B cell (primary cell): ENCODE results near the gene KCNH5. TPM values are rescaled to one million over a fixed set of nuclear protein-coding genes. Genes with fewer than 3 reads are reported as not detected.

Experiments
- ATAC-seq: fragments of 200-7000 bp; cut with Tn5 transposase; one replicate; pipeline ENCODE4 v1.10.0; 2021; ENCODE audit warnings: low read depth, mild to moderate bottlenecking, moderate number of reproducible peaks, moderate library complexity
- CTCF ChIA-PET: fragments of 350-600 bp; sonication (Branson Sonifier 250); formaldehyde crosslinking; loops from one replicate; lab custom pipeline; 2021; ENCODE audit warnings: antibody characterized with exemption, inconsistent platforms; lab: Charles Lee
- POLR2A ChIA-PET: fragments of 350-600 bp; sonication (Branson Sonifier 250); formaldehyde crosslinking; loops from one replicate; lab custom pipeline; 2021; ENCODE audit warnings: antibody characterized with exemption; lab: Charles Lee
- DNase-seq: peaks from one replicate; pipeline ENCODE4 v3.0.0; 2013
- H2AFZ ChIP-seq: 2 replicates; pipeline ENCODE4 v1.6.1; 2012; ENCODE audit warnings: mild to moderate bottlenecking, low read depth, low read length; ENCODE audit not compliant: insufficient read depth, poor library complexity, severe bottlenecking
- H3K27ac ChIP-seq, 2 donors: 1 replicate in 1 of 2; 2 replicates in 1 of 2; pipeline ENCODE4 v1.5.1; 2012 to 2013; ENCODE audit warnings: low read length in 2 of 2, mild to moderate bottlenecking in 2 of 2, moderate library complexity in 1 of 2
- H3K27me3 ChIP-seq, 4 experiments: fragments of 200-600 bp in 1 of 4; sonication (generic) in 1 of 4; replicated peaks in 1 of 4; 1 replicate in 2 of 4; 2 replicates in 2 of 4; pipeline versions ENCODE4 v1.6.1 to v1.7.0; 2013 to 2016; ENCODE audit warnings: low read length in 3 of 4, mild to moderate bottlenecking in 2 of 4, mixed read lengths in 1 of 4, moderate library complexity in 1 of 4; ENCODE audit not compliant: insufficient read depth in 4 of 4, control insufficient read depth in 3 of 4; ENCODE audit errors: control extremely low read depth in 1 of 4
- H3K36me3 ChIP-seq, 2 experiments: replicated peaks in 1 of 2; 1 replicate in 1 of 2; 2 replicates in 1 of 2; pipeline versions ENCODE4 v1.6.1 to v1.7.1; 2013; ENCODE audit warnings: low read length in 1 of 2; ENCODE audit not compliant: insufficient read depth in 2 of 2, control insufficient read depth in 1 of 2; ENCODE audit errors: control extremely low read depth in 1 of 2, extremely low read depth in 1 of 2
- H3K4me1 ChIP-seq, 2 donors: fragments of 200-600 bp in 1 of 2; sonication (generic) in 1 of 2; 1 replicate in 1 of 2; 2 replicates in 1 of 2; pipeline versions ENCODE4 v1.5.1 to v1.6.1; 2013 to 2017; ENCODE audit warnings: low read length in 2 of 2; ENCODE audit not compliant: control insufficient read depth in 2 of 2, insufficient read depth in 2 of 2
- H3K4me2 ChIP-seq: replicated peaks from 2 replicates; pipeline ENCODE3; 2012; ENCODE audit warnings: mild to moderate bottlenecking, low read depth, low read length; ENCODE audit not compliant: poor library complexity, severe bottlenecking
- H3K4me3 ChIP-seq, 5 experiments: fragments of 200-600 bp in 1 of 5; sonication (generic) in 1 of 5; 1 replicate in 3 of 5; 2 replicates in 2 of 5; pipeline versions ENCODE4 v1.5.1 to v1.7.0; 2011 to 2016; ENCODE audit warnings: low read length in 4 of 5, mild to moderate bottlenecking in 4 of 5, low read depth in 2 of 5, control low read depth in 1 of 5, moderate library complexity in 1 of 5; ENCODE audit not compliant: insufficient read depth in 1 of 5; ENCODE audit errors: control extremely low read depth in 1 of 5, extremely low read depth in 1 of 5
- H3K79me2 ChIP-seq: fragments of 200-600 bp; sonication (generic); one replicate; pipeline ENCODE4 v1.6.0; 2016; ENCODE audit warnings: low read length; ENCODE audit not compliant: control insufficient read depth, insufficient read depth
- H3K9ac ChIP-seq: fragments of 200-600 bp; sonication (generic); 2 replicates; pipeline ENCODE4 v1.6.1; 2017; ENCODE audit warnings: mild to moderate bottlenecking, low read length, moderate library complexity
- H3K9me3 ChIP-seq, 3 donors: one replicate each; pipeline versions ENCODE4 v1.6.1 to v1.7.1; 2013; ENCODE audit warnings: low read length in 2 of 3; ENCODE audit not compliant: control insufficient read depth in 2 of 3, insufficient read depth in 1 of 3; ENCODE audit errors: control extremely low read depth in 1 of 3
- H4K20me1 ChIP-seq: 2 replicates; pipeline ENCODE4 v1.6.0; 2012; ENCODE audit warnings: mild to moderate bottlenecking, low read length; ENCODE audit not compliant: insufficient read depth, control insufficient read depth, poor library complexity, severe bottlenecking
- H3K27ac Mint-ChIP-seq: one replicate; pipeline ENCODE4 v1.8.0; 2021; ENCODE audit warnings: mixed read lengths
- H3K27me3 Mint-ChIP-seq: one replicate; pipeline ENCODE4 v1.8.0; 2021; ENCODE audit warnings: mixed read lengths
- H3K4me1 Mint-ChIP-seq: one replicate; pipeline ENCODE4 v1.8.0; 2021; ENCODE audit warnings: mixed read lengths
- H3K4me3 Mint-ChIP-seq: one replicate; pipeline ENCODE4 v1.8.0; 2021; ENCODE audit warnings: mixed read lengths
- H3K9me3 Mint-ChIP-seq: one replicate; pipeline ENCODE4 v1.8.0; 2022; ENCODE audit warnings: mixed read lengths; ENCODE audit not compliant: insufficient read depth
- CTCF ChIP-seq: fragments of 200-600 bp; IDR thresholded peaks from one replicate; pipeline ENCODE4 v1.8.0; 2022; ENCODE audit warnings: antibody characterized with exemption, mild to moderate bottlenecking
- EZH2 ChIP-seq: IDR thresholded peaks from 2 replicates; pipeline ENCODE4 v1.6.1; 2012; ENCODE audit warnings: borderline replicate concordance, low read depth, mild to moderate bottlenecking, moderate library complexity, low read length; ENCODE audit not compliant: insufficient read depth, poor library complexity, severe bottlenecking
- WGBS: methylation state at CpG from one replicate; pipeline ENCODE4 v1.1.5; 2013; ENCODE audit warnings: missing lambda C conversion rate; ENCODE audit not compliant: insufficient coverage; 5-methylcytosine and 5-hydroxymethylcytosine counted together
- intact Hi-C: fragments of 100-400 bp; cut with micrococcal nuclease; formaldehyde crosslinking; loops from one replicate; pipeline ENCODE4 v1.10.0; 2022
- polyA plus RNA-seq: library from polyadenylated mRNA; depleted of rRNA; stranded (reverse); fragments of >200 nt; gene quantifications from 2 replicates; pipeline ENCODE4 v1.2.3, GENCODE V29; 2012
- total RNA-seq, 2 donors: library from RNA; stranded (reverse); fragments of 120-200 nt in 1 of 2; gene quantifications; 1 replicate in 1 of 2; 2 replicates in 1 of 2; pipeline versions ENCODE4 v1.2.3 to v1.2.4, GENCODE V29; 2013 to 2022

KCNH5 gene
- total and polyA plus RNA-seq, 2 donors (not counting 1 experiment from before 2014, with no cell fraction given): not detected

GRCh38 chr14:62711351-62712023 lies 333.8 kb downstream of the KCNH5 start:
- WGBS: 25% methylated on average over 2 of the region's 7 CpGs
- Mint-ChIP-seq H3K4me3 (no peak overlapping the region), H3K4me1 (no peaks in the 10 kb centered on the region), H3K9me3 (no peaks in the 10 kb centered on the region), H3K27ac (no peak overlapping the region), H3K27me3 (no peaks in the 10 kb centered on the region)
- CTCF ChIA-PET: no interaction called here
- POLR2A ChIA-PET: no interaction called here
- TF ChIP-seq EZH2 (no peak), CTCF (no peak)
- H3K4me3 ChIP-seq: no peak overlapping the region
- no peak overlapping the region for H2AFZ ChIP-seq
- intact Hi-C loops: no loop called here
- H3K27me3 ChIP-seq: no peaks in the 10 kb centered on the region
- H4K20me1 ChIP-seq: no peaks in the 10 kb centered on the region
- H3K79me2 ChIP-seq: no peaks in the 10 kb centered on the region
- no peak overlapping the region for H3K27ac ChIP-seq
- H3K36me3 ChIP-seq: no peaks in the 10 kb centered on the region
- ATAC-seq (no peak), DNase-seq (no peak)
- peaks cover 0 to 4% (median 0%) of the 10 kb centered on the region in 3 donors for H3K9me3 ChIP-seq
- H3K9ac ChIP-seq: no peak overlapping the region
- H3K4me2 ChIP-seq: no peak overlapping the region
- no peaks in the 10 kb centered on the region for H3K4me1 ChIP-seq

GRCh38 chr14:62710811-62711210 lies 334.4 kb downstream of the KCNH5 start:
- CTCF ChIA-PET: no interaction called here
- no peaks in the 10 kb centered on the region for H3K79me2 ChIP-seq
- H3K27ac ChIP-seq: no peak overlapping the region
- POLR2A ChIA-PET: no interaction called here
- no peaks in the 10 kb centered on the region for H3K36me3 ChIP-seq
- H4K20me1 ChIP-seq: no peaks in the 10 kb centered on the region
- ATAC-seq (no peak), DNase-seq (no peak)
- H3K9me3 ChIP-seq: peaks cover 0 to 4% (median 0%) of the 10 kb centered on the region in 3 donors
- Mint-ChIP-seq H3K9me3 (no peaks in the 10 kb centered on the region), H3K4me1 (no peaks in the 10 kb centered on the region), H3K27ac (no peak overlapping the region), H3K27me3 (no peaks in the 10 kb centered on the region), H3K4me3 (no peak overlapping the region)
- intact Hi-C loops: no loop called here
- H3K4me3 ChIP-seq: no peak overlapping the region
- no peaks in the 10 kb centered on the region for H3K27me3 ChIP-seq
- no peak overlapping the region for H2AFZ ChIP-seq
- no peak overlapping the region for H3K4me2 ChIP-seq
- no peak overlapping the region for H3K9ac ChIP-seq
- TF ChIP-seq CTCF (no peak), EZH2 (no peak)
- no peaks in the 10 kb centered on the region for H3K4me1 ChIP-seq
